ENCODE measurements around the gene TRUB2.
"Not testable (repeated sequence)": the region's sequence is repeated elsewhere in the genome, so short reads cannot be mapped to it uniquely, and the experiment has no call there.

The TRUB2 gene

GRCh38 chr9:128355451-128355850, 33.2 kb upstream of the TRUB2 start:
- ATAC-seq (replicated peaks) (no peak), DNase-seq (no peak)
- Mint-ChIP-seq H3K4me3 (no peak overlapping the region), H3K4me1 (no peaks in the 10 kb centered on the region), H3K27ac (no peak overlapping the region), H3K9me3 (no peaks in the 10 kb centered on the region), H3K36me3 (peaks cover 35 to 45% of the 10 kb centered on the region in 2 donors), H3K27me3 (no peaks in the 10 kb centered on the region)

- H3K27me3 Mint-ChIP-seq = no peaks in the 10 kb centered on the region
- DNase-seq = no peak
- ATAC-seq (replicated peaks) = no peak
- no peak overlapping the region for H3K4me3 Mint-ChIP-seq
- peaks cover 41 to 57% of the 10 kb centered on the region in 2 donors for H3K36me3 Mint-ChIP-seq
- no peaks in the 10 kb centered on the region for H3K9me3 Mint-ChIP-seq
- H3K4me1 Mint-ChIP-seq = no peaks in the 10 kb centered on the region
- no peak overlapping the region for H3K27ac Mint-ChIP-seq
These were observed 27.5 kb upstream of the TRUB2 start for GRCh38 chr9:128349772-128350171.

GRCh38 chr9:128349125-128349524, 26.9 kb upstream of the TRUB2 start:
- DNase-seq = no peak
- Mint-ChIP-seq H3K36me3 (peaks cover 41 to 57% of the 10 kb centered on the region in 2 donors), H3K9me3 (no peaks in the 10 kb centered on the region), H3K27me3 (no peaks in the 10 kb centered on the region), H3K4me1 (no peaks in the 10 kb centered on the region), H3K27ac (no peak overlapping the region), H3K4me3 (no peak overlapping the region)
- ATAC-seq (replicated peaks) = no peak

- Mint-ChIP-seq H3K4me1 (peaks cover 4 to 12% of the 10 kb centered on the region in 2 donors), H3K9me3 (no peaks in the 10 kb centered on the region), H3K27me3 (no peaks in the 10 kb centered on the region), H3K4me3 (no peak overlapping the region), H3K27ac (no peak overlapping the region), H3K36me3 (peaks cover 20 to 41% of the 10 kb centered on the region in 2 donors)
- ATAC-seq (replicated peaks) (no peak), DNase-seq (no peak)
These were observed 22.8 kb upstream of the TRUB2 start for GRCh38 chr9:128344931-128345605.

- H3K4me3 Mint-ChIP-seq = no peak overlapping the region
- DNase-seq = no peak
These were observed 21.6 kb upstream of the TRUB2 start for GRCh38 chr9:128343855-128344254.

GRCh38 chr9:128342971-128343680, 20.9 kb upstream of the TRUB2 start:
- Mint-ChIP-seq H3K27me3 (no peaks in the 10 kb centered on the region), H3K9me3 (no peaks in the 10 kb centered on the region), H3K36me3 (peaks cover 9 to 30% of the 10 kb centered on the region in 2 donors), H3K27ac (no peak overlapping the region), H3K4me3 (no peak overlapping the region), H3K4me1 (peaks cover 4 to 12% of the 10 kb centered on the region in 2 donors)
- DNase-seq (no peak), ATAC-seq (replicated peaks) (no peak)

More at GRCh38 chr9:128343855-128344254, 21.6 kb upstream of the TRUB2 start:
- Mint-ChIP-seq H3K4me1 (peaks cover 4 to 12% of the 10 kb centered on the region in 2 donors), H3K9me3 (no peaks in the 10 kb centered on the region), H3K36me3 (peaks cover 12 to 30% of the 10 kb centered on the region in 2 donors), H3K27ac (no peak overlapping the region), H3K27me3 (no peaks in the 10 kb centered on the region)
- no peak for ATAC-seq (replicated peaks)

- Mint-ChIP-seq H3K4me3 (peak overlapping the region; percentile 93 to 99), H3K27ac (no peak overlapping the region), H3K36me3 (peaks cover 4 to 22% of the 10 kb centered on the region in 2 donors), H3K4me1 (peaks cover 4 to 12% of the 10 kb centered on the region in 2 donors), H3K27me3 (no peaks in the 10 kb centered on the region), H3K9me3 (no peaks in the 10 kb centered on the region)
- ATAC-seq (replicated peaks) = peak; percentile 66 to 71
- peak; percentile 63 for DNase-seq
These were observed 19.2 kb upstream of the TRUB2 start for GRCh38 chr9:128341435-128341849.

GRCh38 chr9:128340691-128341434, 18.6 kb upstream of the TRUB2 start:
- DNase-seq = no peak

GRCh38 chr9:128339761-128340690, 17.8 kb upstream of the TRUB2 start, which contains the start of gene SLC27A4:
Gene SLC27A4, plus strand, starts transcription at chr9:128340527. Its CDS starts 2,606 bp downstream, at chr9:128343133.
- peaks cover 4 to 19% of the 10 kb centered on the region in 2 donors for H3K36me3 Mint-ChIP-seq
- no peaks in the 10 kb centered on the region for H3K9me3 Mint-ChIP-seq
- ATAC-seq (replicated peaks) (peak; percentile 93), DNase-seq (peak; percentile 70)
- H3K27me3 Mint-ChIP-seq = no peaks in the 10 kb centered on the region
- peak within 1 kb of the TSS; percentile 95 for H3K27ac Mint-ChIP-seq
- H3K4me1 Mint-ChIP-seq = peaks cover 4 to 12% of the 10 kb centered on the region in 2 donors
- H3K4me3 Mint-ChIP-seq = peak within 1 kb of the TSS; percentile 95 to 99

More at GRCh38 chr9:128340691-128341434, 18.6 kb upstream of the TRUB2 start:
- no peaks in the 10 kb centered on the region for H3K27me3 Mint-ChIP-seq
- H3K27ac Mint-ChIP-seq = no peak overlapping the region
- H3K36me3 Mint-ChIP-seq = peaks cover 4 to 22% of the 10 kb centered on the region in 2 donors
- no peaks in the 10 kb centered on the region for H3K9me3 Mint-ChIP-seq
- peaks cover 4 to 12% of the 10 kb centered on the region in 2 donors for H3K4me1 Mint-ChIP-seq
- peak; percentile 67 for ATAC-seq (replicated peaks)
- peak overlapping the region; percentile 93 to 99 for H3K4me3 Mint-ChIP-seq

GRCh38 chr9:128338852-128339614, 16.8 kb upstream of the TRUB2 start:
- H3K4me3 Mint-ChIP-seq; DNase-seq; H3K9me3 Mint-ChIP-seq; H3K27me3 Mint-ChIP-seq; ATAC-seq (replicated peaks): not testable (repeated sequence)
- peaks cover 4 to 13% of the 10 kb centered on the region in 2 donors for H3K36me3 Mint-ChIP-seq
- H3K4me1 Mint-ChIP-seq = peaks cover 4 to 12% of the 10 kb centered on the region in 2 donors
- H3K27ac Mint-ChIP-seq = peak overlapping the region; percentile 17

- H3K4me1 Mint-ChIP-seq = peaks cover 4 to 8% of the 10 kb centered on the region in 2 donors
- no peaks in the 10 kb centered on the region for H3K9me3 Mint-ChIP-seq
- no peak for ATAC-seq (replicated peaks)
- no peak for DNase-seq
- no peak overlapping the region for H3K4me3 Mint-ChIP-seq
- H3K27me3 Mint-ChIP-seq = no peaks in the 10 kb centered on the region
- H3K36me3 Mint-ChIP-seq = peaks cover 0 to 10% of the 10 kb centered on the region in 2 donors
- no peak overlapping the region for H3K27ac Mint-ChIP-seq
These were observed 15.7 kb upstream of the TRUB2 start for GRCh38 chr9:128337936-128338335.

GRCh38 chr9:128335914-128336313, 13.7 kb upstream of the TRUB2 start:
- Mint-ChIP-seq H3K36me3 (peaks cover 5 to 20% of the 10 kb centered on the region in 2 donors), H3K9me3 (no peaks in the 10 kb centered on the region), H3K27ac (no peak overlapping the region), H3K4me3 (no peak overlapping the region), H3K4me1 (no peaks in the 10 kb centered on the region), H3K27me3 (no peaks in the 10 kb centered on the region)
- DNase-seq (no peak), ATAC-seq (replicated peaks) (no peak)

GRCh38 chr9:128335161-128335560, 12.9 kb upstream of the TRUB2 start:
- Mint-ChIP-seq H3K9me3 (no peaks in the 10 kb centered on the region), H3K4me1 (no peaks in the 10 kb centered on the region), H3K27me3 (no peaks in the 10 kb centered on the region), H3K27ac (peak overlapping the region; percentile 44), H3K36me3 (peaks cover 5 to 22% of the 10 kb centered on the region in 2 donors), H3K4me3 (no peak overlapping the region)
- ATAC-seq (replicated peaks) (no peak), DNase-seq (no peak)

Data from stimulated activated naive B cell treated with anti-CD40 and anti-IgM and Interleukin-4, amounts not matched to agents 10 μg/mL and 1 μg/mL and 100 μg/mL, for 72 hours (primary cell).